Neural cell (in vitro differentiated cells): ENCODE data around the gene ERRFI1.

Source experiments
- CTCF ChIP-seq: fragments of 450-650 bp; IDR thresholded peaks from 2 replicates; pipeline ENCODE4 v1.5.1; 2014; ENCODE audit warnings: antibody characterized with exemption, mild to moderate bottlenecking, moderate library complexity; ENCODE audit not compliant: poor library complexity, severe bottlenecking
- EP300 ChIP-seq: fragments of 450-650 bp; conservative IDR thresholded peaks from 2 replicates; pipeline ENCODE4 v1.6.1; 2014; ENCODE audit warnings: antibody characterized with exemption, mild to moderate bottlenecking, moderate library complexity; ENCODE audit not compliant: poor library complexity, severe bottlenecking
- EZH2 ChIP-seq: fragments of 200-600, 300-800 bp; shearing (Covaris generic), sonication (generic); IDR thresholded peaks from 2 replicates; pipeline ENCODE4 v1.6.1; 2014; ENCODE audit warnings: antibody characterized with exemption, low read length, borderline replicate concordance, mild to moderate bottlenecking; ENCODE audit not compliant: insufficient read depth, poor library complexity, severe bottlenecking
- POLR2AphosphoS5 ChIP-seq: IDR thresholded peaks from 2 replicates; pipeline ENCODE4 v1.6.1; 2012
- RAD21 ChIP-seq: fragments of 450-650 bp; conservative IDR thresholded peaks from 2 replicates; pipeline ENCODE4 v1.6.1; 2014; ENCODE audit warnings: antibody characterized with exemption, mild to moderate bottlenecking, moderate library complexity
- REST ChIP-seq: IDR thresholded peaks from 2 replicates; pipeline ENCODE4 v1.6.1; 2012; ENCODE audit warnings: borderline replicate concordance

- TF ChIP-seq CTCF: no peak
- no peak for TF ChIP-seq EZH2
- TF ChIP-seq EP300: no peak
- no peak for TF ChIP-seq POLR2AphosphoS5
- no peak for TF ChIP-seq RAD21
- TF ChIP-seq REST: no peak
Measured at GRCh38 chr1:8062861-8063260, 36.8 kb upstream of the ERRFI1 start.
